ENCODE data around the gene RET.
"Not testable (repeated sequence)": the region's sequence is repeated elsewhere in the genome, so short reads cannot be mapped to it uniquely, and the experiment has no call there.

The RET gene

GRCh38 chr10:43138757-43139241 lies 61.9 kb downstream of the RET start:
- DNase-seq, result no peak

GRCh38 chr10:43141421-43141820 lies 64.6 kb downstream of the RET start:
- DNase-seq, result no peak

DNA sequence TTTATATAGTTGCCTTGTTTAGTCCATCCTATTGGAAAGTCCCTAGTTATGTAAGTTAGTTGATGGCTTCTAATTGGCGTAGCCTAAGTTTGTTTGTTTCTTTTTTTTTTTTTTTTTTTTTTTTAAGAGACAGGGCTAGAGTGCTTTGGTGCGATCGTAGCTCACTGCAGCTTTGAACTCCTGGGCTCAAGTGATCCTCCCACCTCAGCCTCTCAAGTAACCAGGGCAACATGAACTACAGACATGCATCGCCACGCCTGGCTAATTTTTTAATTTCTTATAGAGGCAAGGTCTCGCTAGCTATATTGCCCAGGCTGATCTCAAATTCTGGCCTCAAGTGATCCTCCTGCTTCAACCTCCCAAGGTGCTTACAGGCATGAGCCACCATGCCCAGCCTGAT lies 68.4 kb downstream of the RET start:
- no peak for DNase-seq

DNA sequence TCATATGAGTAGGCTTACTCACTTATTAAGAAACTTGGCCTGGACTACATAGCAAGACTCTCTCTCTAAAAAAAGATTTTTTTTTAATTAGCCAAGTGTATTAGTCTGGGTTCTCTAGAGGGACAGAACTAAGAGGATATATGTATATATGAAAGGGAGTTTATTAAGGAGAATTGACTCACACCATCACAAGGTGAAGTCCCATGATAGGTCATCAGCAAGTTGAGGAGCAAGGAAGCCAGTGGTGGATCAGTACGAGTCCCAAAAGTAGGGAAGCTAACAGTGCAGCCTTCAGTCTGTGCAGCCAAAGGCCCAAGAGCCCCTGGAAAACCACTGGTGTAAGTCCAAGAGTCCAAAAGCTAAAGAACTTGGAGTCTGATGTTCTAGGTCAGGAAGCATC lies 69.1 kb downstream of the RET start:
- not testable (repeated sequence) for DNase-seq

- no peak for DNase-seq
Observed at GRCh38 chr10:43151371-43151770, 74.5 kb downstream of the RET start.

DNA sequence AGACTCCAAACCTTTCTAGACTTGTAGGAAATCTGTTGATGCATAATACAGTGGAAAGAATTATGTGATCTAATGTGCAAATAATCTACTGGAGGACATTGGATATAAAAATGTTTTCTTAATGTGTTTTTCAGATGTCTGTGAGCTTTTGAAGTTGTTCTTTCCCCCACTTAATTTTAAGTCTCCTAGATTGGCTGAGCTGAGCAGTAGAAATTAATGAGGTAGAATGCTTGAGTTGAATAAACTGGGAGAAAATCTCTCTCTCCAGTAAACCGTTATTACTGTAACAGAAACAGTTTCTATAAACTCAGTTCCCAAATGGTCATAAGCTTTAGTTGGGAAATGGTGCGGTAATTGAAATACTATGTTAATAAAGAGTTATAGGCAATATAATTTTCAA lies 77.0 kb downstream of the RET start:
- no peak for DNase-seq

GRCh38 chr10:43155221-43155620 lies 78.4 kb downstream of the RET start:
- DNase-seq, result no peak

- DNase-seq, result no peak
Observed at GRCh38 chr10:43155741-43156140, 78.9 kb downstream of the RET start.

DNA sequence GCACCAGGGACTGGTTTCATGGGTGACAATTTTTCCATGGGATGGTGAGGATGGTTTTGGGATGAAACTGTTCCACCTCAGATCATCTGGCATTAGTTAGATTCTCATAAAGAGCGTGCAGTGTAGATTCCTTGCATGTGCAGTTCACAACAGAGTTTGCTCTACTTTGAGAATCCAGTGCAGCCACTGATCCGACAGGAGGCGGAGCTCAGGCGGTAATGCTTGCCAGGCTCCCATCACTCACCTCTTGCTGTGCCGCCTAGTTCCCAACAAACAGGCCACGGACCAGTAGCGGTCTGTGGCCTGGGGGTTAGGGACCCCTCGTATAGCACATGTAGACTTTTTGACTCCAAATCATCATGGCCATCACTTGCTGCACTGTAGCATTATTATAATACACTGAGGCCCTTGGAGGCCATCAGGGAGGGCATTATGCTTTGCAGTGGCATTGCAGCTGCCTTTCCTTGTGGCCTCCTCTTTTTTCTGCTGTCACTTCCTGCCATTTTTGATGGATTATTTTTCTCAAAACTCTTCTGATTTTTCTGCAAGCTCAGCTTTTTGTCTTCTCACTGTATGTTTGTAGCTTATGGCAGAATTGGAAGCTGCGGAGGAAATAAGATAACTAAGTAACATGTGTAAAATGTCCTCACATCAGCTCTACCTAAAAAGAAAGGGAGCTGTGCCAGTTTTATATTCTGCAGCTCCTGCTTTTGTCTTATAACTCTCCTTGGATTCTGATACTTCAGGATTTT lies 79.9 kb downstream of the RET start:
- DNase-seq, result no peak

GRCh38 chr10:43158636-43159035 lies 81.8 kb downstream of the RET start:
- no peak for DNase-seq

DNA sequence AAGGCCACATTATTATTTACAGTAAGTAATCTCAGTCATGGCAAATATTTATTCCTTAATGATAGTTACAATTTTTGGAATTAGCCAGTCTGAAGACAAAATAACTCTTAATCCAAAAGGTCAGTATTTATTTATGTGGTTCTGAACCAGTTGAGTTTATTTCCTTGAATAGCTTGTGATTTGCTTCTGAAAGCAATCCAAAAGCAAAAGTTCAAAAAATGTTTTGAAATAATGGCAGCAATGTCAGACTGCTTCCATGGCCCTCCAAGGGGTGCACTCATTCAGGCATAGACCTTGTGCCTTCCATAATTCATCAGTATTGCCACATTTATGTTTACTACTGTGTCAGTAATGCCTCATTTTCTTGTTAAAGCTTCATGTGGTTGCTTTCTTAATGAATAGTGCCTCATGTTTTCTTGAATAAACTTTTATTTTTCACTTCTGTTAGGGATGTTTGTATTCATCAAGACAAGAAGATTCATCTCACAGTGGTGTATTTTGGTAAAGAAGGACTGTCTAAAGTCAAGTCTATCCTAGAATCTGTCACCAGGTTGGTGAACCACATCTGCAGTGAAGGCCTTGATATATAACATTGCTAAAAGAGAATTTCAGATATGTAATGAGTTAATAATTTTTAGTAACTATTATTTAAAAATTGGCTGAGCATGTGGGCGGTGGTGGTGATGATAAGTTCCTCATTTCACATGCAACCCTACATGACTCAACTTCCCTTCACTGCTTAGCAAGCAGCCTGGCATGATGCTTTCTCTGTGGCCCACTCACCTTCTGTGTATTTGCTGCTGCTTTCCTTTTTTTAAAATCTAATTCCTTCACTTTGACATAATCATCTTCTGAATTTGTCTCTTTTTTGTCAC lies 83.4 kb downstream of the RET start:
- no peak for DNase-seq

DNA sequence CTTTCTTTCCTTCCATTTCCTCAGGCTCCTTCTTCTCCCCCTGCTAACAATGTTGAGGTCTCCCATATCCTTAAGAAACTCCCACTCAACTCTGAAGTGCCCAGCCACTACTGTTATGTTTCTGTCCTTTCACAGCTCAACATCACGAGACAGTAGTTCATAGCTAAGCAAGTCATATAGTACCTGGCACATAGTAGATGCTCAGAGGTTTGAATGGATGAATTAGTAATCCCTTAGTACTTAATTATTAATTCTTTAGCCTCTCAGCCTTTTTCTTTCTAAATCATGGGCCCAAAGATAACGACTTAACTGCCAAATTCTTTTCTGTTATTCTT lies 84.0 kb downstream of the RET start:
- DNase-seq, result no peak

- no peak for DNase-seq
Observed at GRCh38 chr10:43162604-43163003, 85.7 kb downstream of the RET start.

GRCh38 chr10:43166207-43166879 lies 89.5 kb downstream of the RET start:
- no peak for DNase-seq

GRCh38 chr10:43166880-43167497 lies 90.1 kb downstream of the RET start:
- DNase-seq, result no peak

GRCh38 chr10:43167498-43167889 lies 90.6 kb downstream of the RET start:
- DNase-seq, result no peak

- DNase-seq, result no peak
Observed at GRCh38 chr10:43170491-43170890, 93.6 kb downstream of the RET start.

DNA sequence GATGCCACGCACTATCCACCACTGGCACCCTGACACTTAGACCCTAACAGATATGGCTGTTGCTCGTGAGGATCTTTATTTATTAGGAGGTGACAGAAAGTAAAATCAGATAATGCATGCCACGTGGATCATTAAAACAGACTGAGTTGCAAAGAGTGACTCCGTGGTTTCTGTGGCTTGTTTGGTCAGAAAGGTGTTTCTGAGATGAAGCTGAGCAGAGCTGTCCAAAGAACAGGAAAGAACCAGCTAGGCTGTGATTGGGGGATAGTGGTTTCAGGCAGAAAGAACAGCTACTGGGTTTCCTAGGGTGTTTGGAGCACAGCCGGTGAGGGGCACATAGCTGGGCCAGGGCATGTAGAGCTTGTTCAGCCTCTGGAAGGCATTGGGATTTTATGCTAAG lies 95.8 kb downstream of the RET start:
- DNase-seq, result no peak

DNA sequence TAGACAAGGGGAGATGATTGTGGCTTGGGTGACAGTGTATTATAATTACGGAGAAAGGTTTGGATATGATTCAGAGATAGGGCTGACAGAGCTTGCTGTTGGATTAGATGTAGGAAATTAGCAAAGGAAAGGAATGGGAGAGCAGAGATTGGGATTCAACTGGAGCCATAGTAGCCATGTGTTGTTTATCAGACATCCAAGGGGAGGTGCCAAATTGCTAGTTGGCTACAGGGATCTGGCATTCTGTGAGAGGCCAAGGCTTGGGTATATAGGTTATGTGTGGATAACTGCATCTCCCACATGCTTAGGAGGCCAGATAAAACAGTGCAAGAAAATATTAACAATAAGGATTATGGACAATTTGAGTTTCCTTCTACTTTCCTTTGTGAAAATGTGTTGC lies 96.3 kb downstream of the RET start:
- DNase-seq, result no peak

GRCh38 chr10:43174969-43175368 lies 98.1 kb downstream of the RET start:
- no peak for DNase-seq

- DNase-seq, result no peak
Observed at GRCh38 chr10:43176271-43176670, 99.4 kb downstream of the RET start.

- no peak for DNase-seq
Observed at GRCh38 chr10:43177595-43177994, 100.7 kb downstream of the RET start.

Data from NCI-H1105 (cell line).